Activated B cell treated with CpG ODN at 0.5 μM for 24 hours (primary cell): ENCODE measurements around the gene NAPSA. TPM values are rescaled to one million over a fixed set of nuclear protein-coding genes. Genes with fewer than 3 reads are reported as not detected.
"Not testable (repeated sequence)": the region's sequence is repeated elsewhere in the genome, so short reads cannot be mapped to it uniquely, and the experiment has no call there.

Source experiments
- ATAC-seq: fragments of 200-7000 bp; cut with Tn5 transposase; one replicate; pipeline ENCODE4 v1.10.0; 2021; ENCODE audit warnings: low read depth, mild to moderate bottlenecking, moderate library complexity
- CTCF ChIA-PET: fragments of 350-600 bp; sonication (Branson Sonifier 250); formaldehyde crosslinking; loops from one replicate; lab custom pipeline; 2021; ENCODE audit warnings: antibody characterized with exemption; lab: Charles Lee
- POLR2A ChIA-PET: fragments of 350-600 bp; sonication (Branson Sonifier 250); formaldehyde crosslinking; loops from one replicate; lab custom pipeline; 2021; ENCODE audit warnings: antibody characterized with exemption; lab: Charles Lee
- DNase-seq: peaks from one replicate; pipeline ENCODE4 v3.0.0; 2022
- H3K27ac Mint-ChIP-seq: one replicate; pipeline ENCODE4 v1.8.0; 2020; ENCODE audit warnings: mixed read lengths
- H3K27me3 Mint-ChIP-seq: one replicate; pipeline ENCODE4 v1.8.0; 2021; ENCODE audit warnings: mixed read lengths
- H3K36me3 Mint-ChIP-seq: one replicate; pipeline ENCODE4 v1.8.0; 2021; ENCODE audit warnings: low read depth, mixed read lengths
- H3K4me1 Mint-ChIP-seq: one replicate; pipeline ENCODE4 v1.8.0; 2021; ENCODE audit warnings: mixed read lengths
- H3K4me3 Mint-ChIP-seq: one replicate; pipeline ENCODE4 v1.8.0; 2020; ENCODE audit warnings: mild to moderate bottlenecking, mixed read lengths
- H3K9me3 Mint-ChIP-seq: one replicate; pipeline ENCODE4 v1.8.0; 2020; ENCODE audit warnings: mixed read lengths
- intact Hi-C: fragments of 100-400 bp; cut with micrococcal nuclease; formaldehyde crosslinking; loops from one replicate; pipeline ENCODE4 v1.15.1; 2024
- total RNA-seq: library from RNA; stranded (reverse); gene quantifications from 2 replicates; pipeline ENCODE4 v1.2.3, GENCODE V29; 2022
- TF ChIP-seq, protein P1 (sequence below): fragments of 200-600 bp; IDR thresholded peaks from one replicate; pipeline ENCODE4 v1.8.0; 2022; ENCODE audit warnings: antibody characterized with exemption, mild to moderate bottlenecking

Gene NAPSA
- total RNA-seq, 1 donor from 2014 or later: 2.4 TPM

- H3K27ac Mint-ChIP-seq: no peak overlapping the region
- no peaks in the 10 kb centered on the region for H3K27me3 Mint-ChIP-seq
- ChIA-PET CTCF (no interaction called here), POLR2A (no interaction called here)
- no peaks in the 10 kb centered on the region for H3K4me1 Mint-ChIP-seq
- no peak overlapping the region for H3K4me3 Mint-ChIP-seq
- intact Hi-C loops: no loop called here
- DNase-seq (no peak), ATAC-seq (no peak)
- peaks cover 28% of the 10 kb centered on the region for H3K36me3 Mint-ChIP-seq
- TF ChIP-seq, protein P1, sequence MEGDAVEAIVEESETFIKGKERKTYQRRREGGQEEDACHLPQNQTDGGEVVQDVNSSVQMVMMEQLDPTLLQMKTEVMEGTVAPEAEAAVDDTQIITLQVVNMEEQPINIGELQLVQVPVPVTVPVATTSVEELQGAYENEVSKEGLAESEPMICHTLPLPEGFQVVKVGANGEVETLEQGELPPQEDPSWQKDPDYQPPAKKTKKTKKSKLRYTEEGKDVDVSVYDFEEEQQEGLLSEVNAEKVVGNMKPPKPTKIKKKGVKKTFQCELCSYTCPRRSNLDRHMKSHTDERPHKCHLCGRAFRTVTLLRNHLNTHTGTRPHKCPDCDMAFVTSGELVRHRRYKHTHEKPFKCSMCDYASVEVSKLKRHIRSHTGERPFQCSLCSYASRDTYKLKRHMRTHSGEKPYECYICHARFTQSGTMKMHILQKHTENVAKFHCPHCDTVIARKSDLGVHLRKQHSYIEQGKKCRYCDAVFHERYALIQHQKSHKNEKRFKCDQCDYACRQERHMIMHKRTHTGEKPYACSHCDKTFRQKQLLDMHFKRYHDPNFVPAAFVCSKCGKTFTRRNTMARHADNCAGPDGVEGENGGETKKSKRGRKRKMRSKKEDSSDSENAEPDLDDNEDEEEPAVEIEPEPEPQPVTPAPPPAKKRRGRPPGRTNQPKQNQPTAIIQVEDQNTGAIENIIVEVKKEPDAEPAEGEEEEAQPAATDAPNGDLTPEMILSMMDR: no peak
- H3K9me3 Mint-ChIP-seq: no peaks in the 10 kb centered on the region
Observed at GRCh38 chr19:50393589-50393988, 28.1 kb upstream of the NAPSA start.

DNA sequence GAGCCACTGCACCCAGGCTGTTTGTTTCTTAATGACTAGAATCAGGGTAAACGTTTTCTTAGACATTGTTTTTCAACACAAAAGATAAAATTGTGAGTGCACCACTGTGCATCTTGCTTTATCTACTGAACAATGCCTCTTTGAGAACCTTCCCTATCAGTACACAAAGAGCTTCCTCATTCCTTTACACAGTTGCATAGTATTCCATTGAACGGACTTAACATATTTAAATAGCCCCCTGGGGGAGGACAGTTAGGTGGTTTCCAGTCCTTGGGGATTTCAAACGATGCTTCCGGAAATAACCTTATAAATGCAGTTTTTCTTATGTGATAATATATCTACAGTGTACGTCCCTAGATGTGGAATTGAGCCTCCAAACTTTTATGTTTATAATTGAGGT, 27.3 kb upstream of the NAPSA start:
- ChIA-PET POLR2A (no interaction called here), CTCF (no interaction called here)
- ATAC-seq: no peak
- peaks cover 28% of the 10 kb centered on the region for H3K36me3 Mint-ChIP-seq
- no peak overlapping the region for H3K27ac Mint-ChIP-seq
- intact Hi-C loops: no loop called here
- H3K9me3 Mint-ChIP-seq: no peaks in the 10 kb centered on the region
- no peaks in the 10 kb centered on the region for H3K27me3 Mint-ChIP-seq
- TF ChIP-seq, protein P1: no peak
- H3K4me3 Mint-ChIP-seq: no peak overlapping the region
- DNase-seq: no peak
- H3K4me1 Mint-ChIP-seq: no peaks in the 10 kb centered on the region

GRCh38 chr19:50390952-50391351, 25.5 kb upstream of the NAPSA start:
- H3K4me3 Mint-ChIP-seq, DNase-seq, CTCF ChIA-PET, H3K27me3 Mint-ChIP-seq, intact Hi-C loops, H3K4me1 Mint-ChIP-seq, H3K9me3 Mint-ChIP-seq, H3K27ac Mint-ChIP-seq, ATAC-seq: not testable (repeated sequence)
- POLR2A ChIA-PET: interaction anchor here (0.6 kb wide), 1 partner anchor 158 kb away, joined by 4 read pairs; no protein-coding TSS in a partner anchor
- H3K36me3 Mint-ChIP-seq: peaks cover 35% of the 10 kb centered on the region

GRCh38 chr19:50390295-50390694, 24.9 kb upstream of the NAPSA start:
- CTCF ChIA-PET, H3K9me3 Mint-ChIP-seq, H3K4me1 Mint-ChIP-seq, H3K4me3 Mint-ChIP-seq, ATAC-seq, H3K27me3 Mint-ChIP-seq, intact Hi-C loops, H3K27ac Mint-ChIP-seq, DNase-seq: not testable (repeated sequence)
- POLR2A ChIA-PET: interaction anchor here (0.6 kb wide), 1 partner anchor 36 kb away, joined by 3 read pairs; no protein-coding TSS in a partner anchor
- H3K36me3 Mint-ChIP-seq: peaks cover 32% of the 10 kb centered on the region

DNA sequence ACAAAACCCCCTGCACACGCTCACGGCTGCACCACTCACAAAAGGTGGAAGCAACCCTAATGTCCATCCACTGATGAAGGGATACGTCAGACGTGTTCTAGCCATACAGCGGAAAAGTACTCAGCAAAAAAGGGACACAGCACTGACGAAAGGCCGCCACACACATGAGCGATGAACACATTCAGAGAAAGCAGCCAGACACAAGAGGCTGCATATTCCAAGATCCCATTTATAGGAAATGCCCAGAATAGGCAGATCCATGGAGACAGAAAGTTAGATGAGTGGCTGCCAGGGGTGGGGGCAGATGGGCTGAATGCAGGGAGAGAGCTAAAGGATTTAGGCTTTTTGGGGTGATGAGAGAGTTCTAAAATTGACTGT, 22.4 kb upstream of the NAPSA start:
- DNase-seq (no peak), ATAC-seq (no peak)
- Mint-ChIP-seq H3K4me3 (peak overlapping the region; percentile 45), H3K27ac (no peak overlapping the region), H3K27me3 (no peaks in the 10 kb centered on the region), H3K9me3 (no peaks in the 10 kb centered on the region), H3K36me3 (peaks cover 28% of the 10 kb centered on the region), H3K4me1 (peaks cover 28% of the 10 kb centered on the region)
- ChIA-PET POLR2A (no interaction called here), CTCF (no interaction called here)
- TF ChIP-seq, protein P1: no peak
- intact Hi-C loops: no loop called here

DNA sequence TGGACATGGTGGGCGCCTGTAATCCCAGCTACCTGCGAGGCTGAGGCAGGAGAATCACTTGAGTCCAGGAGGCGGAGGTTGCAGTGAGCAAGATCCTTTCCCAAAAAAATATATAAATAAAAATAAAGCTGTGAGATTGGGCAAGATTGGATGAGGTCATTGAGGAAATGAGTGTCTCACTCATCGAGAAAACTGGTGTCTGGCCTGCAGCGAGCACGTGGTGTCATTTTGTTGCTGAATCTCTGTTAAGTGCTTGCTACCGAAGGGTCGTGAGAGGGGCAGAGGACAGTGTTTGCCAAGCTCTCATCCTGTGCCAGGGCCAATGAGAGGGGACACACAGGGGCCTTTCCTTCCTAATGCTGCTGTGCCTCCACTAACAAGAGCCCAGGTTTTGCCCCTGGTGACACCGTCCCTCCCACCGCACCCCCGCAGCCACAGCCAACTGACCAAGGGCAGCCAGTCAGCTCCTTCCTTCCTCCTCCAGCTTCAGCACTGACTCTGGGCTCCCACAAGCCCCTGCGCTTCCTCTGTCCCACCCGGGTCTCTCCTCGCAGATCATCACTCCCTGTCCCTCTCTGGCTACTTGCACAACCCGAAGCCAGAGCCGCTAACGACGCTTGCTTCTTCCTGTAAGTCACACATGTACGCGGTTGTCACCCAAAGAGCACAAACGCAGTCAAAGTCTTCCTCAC, 21.9 kb upstream of the NAPSA start:
- H3K9me3 Mint-ChIP-seq: no peaks in the 10 kb centered on the region
- H3K36me3 Mint-ChIP-seq: peaks cover 25% of the 10 kb centered on the region
- no peaks in the 10 kb centered on the region for H3K27me3 Mint-ChIP-seq
- H3K4me1 Mint-ChIP-seq: peaks cover 28% of the 10 kb centered on the region
- POLR2A ChIA-PET: no interaction called here
- CTCF ChIA-PET: no interaction called here
- intact Hi-C loops: no loop called here
- no peak for DNase-seq
- TF ChIP-seq, protein P1: no peak
- ATAC-seq: no peak
- no peak overlapping the region for H3K27ac Mint-ChIP-seq
- peak overlapping the region; percentile 45 for H3K4me3 Mint-ChIP-seq
